GM19328 (cell line): ENCODE measurements around the gene PALM2AKAP2.

Experiments used
- ATAC-seq: cut with Tn5 transposase; IDR thresholded peaks from one replicate; pipeline ENCODE4 v1.9.1; 2021; ENCODE audit warnings: mild to moderate bottlenecking, moderate library complexity; ENCODE audit not compliant: unreplicated experiment

Gene PALM2AKAP2

GRCh38 chr9:109771796-109772531, 8.0 kb upstream of the PALM2AKAP2 start:
- ATAC-seq, result no peak

- no peak for ATAC-seq
Observed at GRCh38 chr9:109775516-109775915, 4.5 kb upstream of the PALM2AKAP2 start.

GRCh38 chr9:109776391-109776790, 3.6 kb upstream of the PALM2AKAP2 start:
- no peak for ATAC-seq

- ATAC-seq, result no peak
Observed at GRCh38 chr9:109780453-109781033, 545 bp downstream of the PALM2AKAP2 start.

DNA sequence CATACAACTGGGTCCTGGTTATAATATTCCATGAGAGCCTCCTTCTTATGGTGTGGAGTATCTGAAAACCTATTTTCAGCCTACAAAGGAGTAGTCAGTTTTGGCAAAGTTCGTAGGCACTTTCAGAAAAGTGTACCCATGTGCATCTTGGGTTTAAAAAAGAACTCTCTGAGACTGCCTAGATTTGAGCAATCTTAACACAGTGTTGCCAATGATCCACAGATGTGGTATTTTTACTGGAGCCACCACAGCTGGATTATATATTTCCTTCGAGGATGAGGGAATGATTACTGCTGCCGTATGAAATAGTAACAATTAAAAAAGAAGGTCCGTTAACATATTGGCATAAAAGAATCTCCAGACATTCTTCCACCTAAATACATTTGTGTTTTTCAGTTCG, 1.1 kb downstream of the PALM2AKAP2 start:
- ATAC-seq, result no peak

GRCh38 chr9:109781541-109782197, 1.7 kb downstream of the PALM2AKAP2 start:
- ATAC-seq, result no peak

DNA sequence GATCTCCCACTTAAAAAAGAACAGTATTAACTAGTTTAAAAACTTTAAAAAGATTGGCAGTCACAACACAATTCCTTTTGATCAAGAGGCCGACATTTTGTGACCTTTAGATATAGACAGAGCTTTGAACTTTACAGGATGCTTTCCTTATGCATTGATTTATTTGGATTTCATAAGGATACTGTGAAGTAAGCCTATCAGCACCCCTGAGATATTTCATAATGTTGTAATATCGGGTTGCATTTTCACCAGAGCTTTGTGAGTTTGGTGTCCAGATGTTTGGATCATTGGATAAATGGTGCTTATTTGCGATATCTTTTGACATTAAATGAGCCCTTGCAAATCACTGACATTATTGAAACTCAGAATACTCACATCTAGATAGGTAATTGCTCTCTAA, 7.7 kb downstream of the PALM2AKAP2 start:
- no peak for ATAC-seq

DNA sequence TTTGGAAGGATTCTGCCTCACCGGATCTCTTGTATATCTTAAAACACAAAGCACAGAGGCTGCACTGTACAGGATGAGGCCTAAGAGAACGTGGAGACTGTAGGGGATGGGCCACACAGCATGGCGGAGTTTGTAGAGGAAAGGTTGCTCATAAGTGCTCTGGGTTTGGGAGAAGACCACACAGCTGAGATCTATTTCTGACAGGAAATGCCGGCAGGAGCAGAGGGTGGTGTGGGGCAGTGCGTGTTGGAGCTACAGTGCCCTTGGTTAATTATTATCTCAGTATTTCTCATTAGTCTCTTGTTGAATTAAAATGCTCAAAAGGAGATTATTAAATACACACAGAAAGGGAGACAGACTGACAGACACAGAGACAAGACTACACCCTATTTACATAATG, 9.6 kb downstream of the PALM2AKAP2 start:
- ATAC-seq, result no peak

- ATAC-seq, result no peak
Observed at GRCh38 chr9:109789971-109790370, 10.0 kb downstream of the PALM2AKAP2 start.

GRCh38 chr9:109791003-109791677, 11.1 kb downstream of the PALM2AKAP2 start:
- no peak for ATAC-seq

DNA sequence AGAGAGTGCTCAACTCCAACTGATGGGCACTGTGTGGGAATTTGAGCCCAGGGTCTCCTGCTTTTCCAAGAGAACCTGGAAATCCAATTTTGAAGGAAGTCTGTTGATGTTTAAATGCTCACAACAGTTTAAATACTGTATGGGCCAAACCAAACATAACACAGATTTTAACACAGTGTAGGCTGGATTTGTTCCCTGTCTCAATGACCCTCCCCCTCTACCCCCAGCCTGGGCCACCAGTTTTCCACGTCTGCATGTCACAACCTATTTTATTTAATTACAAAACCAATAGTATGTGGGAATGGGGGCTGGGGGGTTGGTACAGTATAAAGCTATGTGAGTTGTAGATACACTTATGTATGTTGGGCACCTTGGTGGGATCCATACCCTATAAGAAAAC, 11.7 kb downstream of the PALM2AKAP2 start:
- no peak for ATAC-seq

DNA sequence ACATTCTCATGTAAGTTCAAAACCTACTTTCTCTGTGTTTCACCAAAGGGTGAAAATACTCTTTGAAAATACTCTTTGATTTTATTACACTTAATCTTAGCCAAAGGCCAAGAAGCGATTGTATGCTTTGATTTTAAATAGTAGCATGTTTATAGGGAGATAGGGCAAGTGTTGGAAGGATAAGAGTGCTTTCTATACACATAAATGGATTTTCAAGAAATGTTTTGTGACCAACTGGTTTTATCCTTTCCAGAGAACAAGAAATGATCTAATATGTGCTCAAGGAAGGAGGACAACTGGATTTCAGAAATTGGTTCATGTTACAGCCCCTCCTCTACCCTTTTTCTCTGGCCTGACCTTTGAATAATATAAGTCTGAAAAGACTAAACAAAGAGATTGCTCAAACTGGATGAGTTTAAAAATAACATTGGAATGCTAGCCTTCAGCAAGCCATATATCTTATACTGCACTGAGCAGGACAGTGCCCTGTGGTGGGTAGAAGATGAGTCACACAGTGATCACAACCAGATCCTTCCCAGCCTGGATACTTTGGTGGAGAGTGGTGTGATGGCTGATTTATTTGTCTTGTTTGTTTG, 13.1 kb downstream of the PALM2AKAP2 start:
- ATAC-seq, result no peak

- no peak for ATAC-seq
Observed at GRCh38 chr9:109793921-109794320, 13.9 kb downstream of the PALM2AKAP2 start.

DNA sequence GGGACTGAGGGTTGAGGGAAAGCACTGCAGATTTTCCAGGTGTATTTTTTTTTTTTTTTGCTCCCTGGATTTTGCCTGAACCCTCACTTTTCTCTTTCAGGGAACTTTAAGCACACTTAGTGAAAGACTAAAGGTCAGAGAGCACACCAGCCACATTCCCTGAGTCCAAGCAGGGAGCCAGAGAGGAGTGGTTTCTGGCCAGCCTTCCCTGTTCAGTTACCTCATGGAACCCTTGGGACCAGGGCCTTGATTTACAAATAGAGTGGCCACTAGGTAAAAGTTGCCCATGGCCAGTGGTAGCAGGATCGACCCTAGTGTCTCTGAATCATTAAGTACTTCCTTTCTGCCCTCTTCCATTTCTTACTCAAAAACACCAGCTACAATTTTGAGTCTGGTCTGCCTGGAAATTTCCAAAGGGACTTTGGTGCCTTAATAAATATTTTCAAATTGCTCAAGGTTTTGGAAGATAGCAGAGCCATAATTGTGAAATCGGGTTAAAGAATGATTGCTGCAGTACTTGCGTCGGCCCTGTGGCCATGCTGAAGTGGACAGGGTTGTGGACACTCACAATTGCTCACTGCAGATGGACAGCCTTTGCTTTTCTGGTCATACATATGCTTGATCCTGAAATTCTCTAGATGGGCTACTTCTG, 14.5 kb downstream of the PALM2AKAP2 start:
- no peak for ATAC-seq

GRCh38 chr9:109795613-109796012, 15.6 kb downstream of the PALM2AKAP2 start:
- ATAC-seq, result no peak

- ATAC-seq, result no peak
Observed at GRCh38 chr9:109796078-109796477, 16.1 kb downstream of the PALM2AKAP2 start.

DNA sequence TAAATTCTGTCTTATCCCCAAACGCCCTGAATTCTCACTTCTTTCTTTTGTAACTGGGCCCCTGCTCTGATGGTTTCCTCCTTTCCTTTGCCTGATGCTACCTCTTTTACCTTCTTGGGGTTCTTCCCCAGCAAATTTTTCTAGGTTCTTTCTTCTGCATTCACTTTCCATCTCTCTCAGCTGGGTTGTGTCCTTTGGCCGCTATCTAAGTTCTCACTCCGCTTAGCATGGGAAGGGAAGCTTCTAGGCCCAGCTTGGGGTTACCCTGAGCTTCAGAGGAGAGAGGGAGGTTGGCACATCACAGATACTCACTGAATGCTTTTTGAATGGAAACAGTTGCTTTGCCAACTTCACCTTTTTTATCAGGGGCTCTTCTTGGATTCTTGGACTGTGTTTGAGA, 17.0 kb downstream of the PALM2AKAP2 start:
- no peak for ATAC-seq

DNA sequence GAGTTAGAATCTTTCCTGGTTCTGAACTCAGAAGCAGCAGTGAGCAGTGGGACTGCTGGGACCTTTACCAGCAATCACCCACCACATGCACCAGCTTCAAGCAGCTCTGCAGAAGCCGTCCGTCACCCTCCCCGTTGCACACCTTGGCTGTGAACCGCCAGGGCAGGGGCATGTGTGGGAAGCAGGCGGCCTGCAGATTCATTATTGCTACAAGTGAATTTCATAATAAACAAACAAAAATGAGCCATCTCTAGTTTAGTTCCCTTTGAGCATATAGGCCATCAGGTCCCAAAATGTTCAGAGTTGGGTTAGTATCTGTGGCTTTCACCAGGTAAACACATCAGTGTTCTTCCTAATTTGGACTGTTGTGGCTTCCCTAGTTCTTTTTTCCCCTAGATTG, 17.5 kb downstream of the PALM2AKAP2 start:
- ATAC-seq, result no peak

DNA sequence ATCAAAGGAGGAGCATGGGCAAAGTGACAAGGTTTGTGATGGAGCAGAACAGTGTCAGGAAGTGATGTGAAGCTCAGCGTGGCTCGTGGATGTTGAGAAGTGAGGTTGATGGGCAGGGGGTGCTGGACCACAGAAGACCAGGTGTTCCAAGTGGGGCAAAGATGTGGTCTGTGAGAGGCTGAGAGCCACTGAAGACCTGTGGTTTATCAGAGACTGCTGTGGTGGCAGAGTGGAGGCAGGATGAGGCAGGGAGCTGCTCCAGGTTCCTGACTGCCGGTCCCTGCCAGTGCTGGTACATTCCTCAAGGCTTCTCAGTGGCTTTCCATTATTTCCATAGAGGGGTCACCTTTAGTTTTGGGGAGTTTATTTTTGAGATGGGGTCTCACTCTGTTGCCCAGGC, 19.1 kb downstream of the PALM2AKAP2 start:
- no peak for ATAC-seq

GRCh38 chr9:109799792-109800191, 19.8 kb downstream of the PALM2AKAP2 start:
- ATAC-seq, result no peak

GRCh38 chr9:109801484-109801883, 21.5 kb downstream of the PALM2AKAP2 start:
- ATAC-seq, result no peak
